GM18868 (cell line): ENCODE data around the gene SNTB2.
A peak's percentile ranks its signal among the peaks of the same experiment; 100 is the strongest.

Experiments
- ATAC-seq: cut with Tn5 transposase; IDR thresholded peaks from one replicate; pipeline ENCODE4 v1.9.1; 2021; ENCODE audit warnings: mild to moderate bottlenecking, moderate library complexity; ENCODE audit not compliant: unreplicated experiment

Gene SNTB2

GRCh38 chr16:69338557-69339288 is 151.8 kb downstream of the SNTB2 start:
- ATAC-seq, result no peak

GRCh38 chr16:69339289-69340094 is 152.5 kb downstream of the SNTB2 start, which contains the start of the genes COG8 and NIP7:
COG8 (minus strand) TSS chr16:69339564; CDS start chr16:69339552, 12 bp downstream.
NIP7 (plus strand) TSS chr16:69339772; CDS start chr16:69339830, 58 bp downstream.
- ATAC-seq, result peak; percentile 97

- ATAC-seq, result no peak
Measured at GRCh38 chr16:69340095-69340644, 153.2 kb downstream of the SNTB2 start.

- ATAC-seq, result no peak
Measured at GRCh38 chr16:69344171-69344570, 157.2 kb downstream of the SNTB2 start.

GRCh38 chr16:69345923-69346322 is 159.0 kb downstream of the SNTB2 start:
- ATAC-seq, result no peak

GRCh38 chr16:69346683-69347082 is 159.7 kb downstream of the SNTB2 start:
- ATAC-seq, result no peak

- ATAC-seq, result no peak
Measured at GRCh38 chr16:69348222-69348621, 161.3 kb downstream of the SNTB2 start.

GRCh38 chr16:69349536-69349935 is 162.6 kb downstream of the SNTB2 start:
- ATAC-seq, result no peak

GRCh38 chr16:69350536-69351133 is 163.7 kb downstream of the SNTB2 start:
- no peak for ATAC-seq

- ATAC-seq, result no peak
Measured at GRCh38 chr16:69351309-69352027, 164.5 kb downstream of the SNTB2 start, which contains the start of gene TMED6. TMED6 (minus strand) TSS chr16:69351786; CDS start chr16:69351753, 33 bp downstream.
